HEK293 (cell line): Measurements from ENCODE around the gene PDGFC.

Experiments used
- CTCF ChIA-PET: fragments of 350-600 bp; formaldehyde crosslinking; extraction: SDS; loops from one replicate; lab custom pipeline; 2021; ENCODE audit warnings: antibody characterized with exemption; lab: Yijun Ruan, JAX
- POLR2A ChIA-PET: fragments of 300-600 bp; formaldehyde crosslinking; extraction: SDS; loops from one replicate; lab custom pipeline; 2020; ENCODE audit warnings: antibody characterized with exemption, inconsistent platforms; lab: Yijun Ruan, JAX
- H3K27ac ChIP-seq: fragments of 200-500 bp; sonication (Bioruptor generic); 2 replicates; pipeline ENCODE4 v1.5.1; 2014; ENCODE audit warnings: low read depth, low read length, control low read depth, inconsistent platforms; ENCODE audit errors: extremely low read depth
- H3K36me3 ChIP-seq, 2 experiments: fragments of 200-500 bp in 1 of 2; sonication (Bioruptor generic) in 1 of 2; 1 replicate in 1 of 2; 2 replicates in 1 of 2; pipeline ENCODE4 v1.5.1; 2014 to 2017; ENCODE audit warnings: inconsistent platforms in 2 of 2, low read length in 2 of 2; ENCODE audit not compliant: control insufficient read depth in 2 of 2, insufficient read depth in 1 of 2
- H3K4me1 ChIP-seq: fragments of 200-500 bp; sonication (Bioruptor generic); 2 replicates; pipeline ENCODE4 v1.5.1; 2014; ENCODE audit warnings: mild to moderate bottlenecking, low read length, inconsistent platforms; ENCODE audit not compliant: control insufficient read depth, insufficient read depth
- H3K4me3 ChIP-seq: 2 replicates; pipeline ENCODE4 v1.5.1; 2011; ENCODE audit warnings: low read depth, mild to moderate bottlenecking, control low read depth, low read length, moderate library complexity
- H3K9me3 ChIP-seq: fragments of 200-500 bp; sonication (Bioruptor generic); 2 replicates; pipeline ENCODE4 v1.5.1; 2014; ENCODE audit warnings: low read depth, low read length, inconsistent platforms; ENCODE audit not compliant: control insufficient read depth, insufficient read depth
- BCL11A ChIP-seq: fragments of 450-650 bp; formaldehyde crosslinking; IDR thresholded peaks from 2 replicates; pipeline ENCODE4 v1.5.1; 2016; ENCODE audit warnings: low read depth, missing biosample characterization, missing genetic modification characterization
- HIC1 ChIP-seq: fragments of 450-650 bp; formaldehyde crosslinking; IDR thresholded peaks from 2 replicates; pipeline ENCODE4 v1.5.1; 2016; ENCODE audit warnings: missing biosample characterization, missing genetic modification characterization
- HOXC10 ChIP-seq: sonication (generic); formaldehyde crosslinking; IDR thresholded peaks from 2 replicates; pipeline ENCODE4 v1.8.1; 2023; ENCODE audit warnings: mild to moderate bottlenecking, missing genetic modification reagents
- INSM2 ChIP-seq: fragments of 450-650 bp; formaldehyde crosslinking; IDR thresholded peaks from 2 replicates; pipeline ENCODE4 v1.5.1; 2016; ENCODE audit warnings: missing biosample characterization, missing genetic modification characterization
- KLF17 ChIP-seq: fragments of 450-650 bp; formaldehyde crosslinking; IDR thresholded peaks from 2 replicates; pipeline ENCODE4 v1.5.1; 2016; ENCODE audit warnings: missing biosample characterization, missing genetic modification characterization
- PRDM1 ChIP-seq: fragments of 450-650 bp; formaldehyde crosslinking; IDR thresholded peaks from 2 replicates; pipeline ENCODE4; 2016; ENCODE audit warnings: missing biosample characterization, missing genetic modification characterization
- YY2 ChIP-seq: fragments of 450-650 bp; formaldehyde crosslinking; IDR thresholded peaks from 2 replicates; pipeline ENCODE4 v1.5.1; 2016; ENCODE audit warnings: missing biosample characterization, missing genetic modification characterization
- ZBTB26 ChIP-seq: fragments of 450-650 bp; formaldehyde crosslinking; optimal IDR thresholded peaks from 2 replicates; pipeline ENCODE3; 2016; ENCODE audit warnings: missing biosample characterization, mild to moderate bottlenecking, missing genetic modification characterization
- ZBTB48 ChIP-seq: fragments of 450-650 bp; formaldehyde crosslinking; IDR thresholded peaks from 2 replicates; pipeline ENCODE4 v1.5.1; 2016; ENCODE audit warnings: missing biosample characterization, missing genetic modification characterization
- ZFP37 ChIP-seq: fragments of 450-650 bp; formaldehyde crosslinking; IDR thresholded peaks from 2 replicates; pipeline ENCODE4 v1.5.1; 2016; ENCODE audit warnings: missing biosample characterization, missing genetic modification characterization
- ZNF155 ChIP-seq: fragments of 450-650 bp; formaldehyde crosslinking; IDR thresholded peaks from 2 replicates; pipeline ENCODE4 v1.5.1; 2016; ENCODE audit warnings: missing biosample characterization, missing genetic modification characterization
- ZNF157 ChIP-seq: fragments of 450-650 bp; formaldehyde crosslinking; IDR thresholded peaks from 2 replicates; pipeline ENCODE4 v1.5.1; 2016; ENCODE audit warnings: missing biosample characterization, missing genetic modification characterization
- ZNF184 ChIP-seq: fragments of 450-650 bp; IDR thresholded peaks from 2 replicates; pipeline ENCODE4 v1.5.1; 2018; ENCODE audit warnings: missing biosample characterization, mild to moderate bottlenecking, missing genetic modification characterization
- ZNF354C ChIP-seq: fragments of 450-650 bp; formaldehyde crosslinking; IDR thresholded peaks from 2 replicates; pipeline ENCODE4 v1.5.1; 2016; ENCODE audit warnings: missing biosample characterization, missing genetic modification characterization, low read depth, borderline replicate concordance
- ZNF391 ChIP-seq: fragments of 450-650 bp; formaldehyde crosslinking; IDR thresholded peaks from 2 replicates; pipeline ENCODE4 v1.5.1; 2016; ENCODE audit warnings: low read depth, missing biosample characterization, missing genetic modification characterization, borderline replicate concordance
- ZNF514 ChIP-seq: fragments of 450-650 bp; formaldehyde crosslinking; IDR thresholded peaks from 2 replicates; pipeline ENCODE4 v1.5.1; 2016; ENCODE audit warnings: missing biosample characterization, missing genetic modification characterization
- ZNF518A ChIP-seq: fragments of 450-650 bp; formaldehyde crosslinking; conservative IDR thresholded peaks from 2 replicates; pipeline ENCODE4 v1.5.1; 2016; ENCODE audit warnings: low read depth, missing biosample characterization, missing genetic modification characterization
- ZNF530 ChIP-seq: fragments of 450-650 bp; formaldehyde crosslinking; IDR thresholded peaks from 2 replicates; pipeline ENCODE4 v1.5.1; 2016; ENCODE audit warnings: low read depth, missing biosample characterization, missing genetic modification characterization
- ZNF544 ChIP-seq: fragments of 450-650 bp; formaldehyde crosslinking; IDR thresholded peaks from 2 replicates; pipeline ENCODE4 v1.5.0; 2017; ENCODE audit warnings: missing biosample characterization, missing genetic modification characterization
- ZNF600 ChIP-seq: fragments of 450-650 bp; formaldehyde crosslinking; IDR thresholded peaks from 2 replicates; pipeline ENCODE4 v1.5.1; 2016; ENCODE audit warnings: missing biosample characterization, missing genetic modification characterization
- ZNF664 ChIP-seq: fragments of 450-650 bp; formaldehyde crosslinking; IDR thresholded peaks from 2 replicates; pipeline ENCODE4 v1.5.1; 2016; ENCODE audit warnings: missing biosample characterization, missing genetic modification characterization

PDGFC gene

GRCh38 chr4:156771171-156771837 lies 200.3 kb downstream of the PDGFC start (continued):
- TF ChIP-seq ZFP37 (tag by site-specific recombination) (no peak), ZBTB48 (no peak), ZNF391 (no peak), ZNF544 (tag by site-specific recombination) (no peak), ZNF664 (tag by site-specific recombination) (0 out of 2 replicates have a peak, but pooled peaks have one; percentile 7)

- POLR2A ChIA-PET = interaction anchor here (1.0 kb wide), 1 partner anchor 19 kb away, joined by 3 read pairs; no protein-coding TSS in a partner anchor
Observed at GRCh38 chr4:156770140-156770539, 201.5 kb downstream of the PDGFC start.

More at GRCh38 chr4:156770140-156770539, 201.5 kb downstream of the PDGFC start:
- H3K4me3 ChIP-seq = no peak overlapping the region
- no peaks in the 10 kb centered on the region for H3K36me3 ChIP-seq
- H3K27ac ChIP-seq = no peak overlapping the region
- no peaks in the 10 kb centered on the region for H3K9me3 ChIP-seq
- H3K4me1 ChIP-seq = peaks cover 30% of the 10 kb centered on the region
- TF ChIP-seq INSM2 (tag by site-specific recombination) (no peak), HIC1 (no peak), ZNF518A (tag by site-specific recombination) (no peak), ZNF664 (tag by site-specific recombination) (no peak), PRDM1 (no peak), ZNF184 (tag by site-specific recombination) (no peak), YY2 (tag by site-specific recombination) (no peak), ZNF600 (tag by site-specific recombination) (no peak), ZBTB26 (tag by site-specific recombination) (no peak), BCL11A (tag by site-specific recombination) (no peak), ZNF530 (no peak), ZNF157 (no peak), HOXC10 (CRISPR knock-in tag) (no peak), ZNF354C (tag by site-specific recombination) (no peak), KLF17 (tag by site-specific recombination) (no peak), ZNF155 (tag by site-specific recombination) (no peak), ZNF514 (no peak)
- CTCF ChIA-PET = interaction anchor here (1.3 kb wide), 1 partner anchor 195 kb away, joined by 3 read pairs; no protein-coding TSS in a partner anchor
